Suprapubic skin (tissue), 3 donors: ENCODE results near the gene EEPD1.

ENCODE experiments used
- CTCF ChIP-seq, 2 donors: fragments of 200-600 bp in 1 of 2; fragments of 450-650 bp in 1 of 2; sonication (generic) in 1 of 2; IDR thresholded peaks; one replicate each; pipeline ENCODE4 v1.5.1; 2016 to 2019; ENCODE audit warnings: antibody characterized with exemption in 2 of 2, mild to moderate bottlenecking in 1 of 2, moderate library complexity in 1 of 2
- EP300 ChIP-seq: sonication (generic); formaldehyde crosslinking; IDR thresholded peaks from one replicate; pipeline ENCODE4 v1.6.1; 2017; ENCODE audit warnings: antibody characterized with exemption
- POLR2A ChIP-seq, 2 donors: fragments of 450-650 bp; IDR thresholded peaks; one replicate each; pipeline ENCODE4 v1.6.1; 2017; ENCODE audit warnings: antibody characterized with exemption in 2 of 2, mild to moderate bottlenecking in 2 of 2, moderate library complexity in 2 of 2

- TF ChIP-seq CTCF (IDR thresholded peaks at IDR 0.05) = no peak
- TF ChIP-seq POLR2A (IDR thresholded peaks at IDR 0.05) = no peak
- no peak for TF ChIP-seq EP300
These were observed 124.1 kb downstream of the EEPD1 start for GRCh38 chr7:36277249-36277542.
